Iris pigment epithelial cell (primary cell): ENCODE results near the gene DACH2.
"Not testable (repeated sequence)": the region's sequence is repeated elsewhere in the genome, so short reads cannot be mapped to it uniquely, and the experiment has no call there.

Experiments used
- DNase-seq: peaks from one replicate; pipeline ENCODE4 v3.0.0-alpha.2; 2011; ENCODE audit warnings: low read depth

The DACH2 gene

DNA sequence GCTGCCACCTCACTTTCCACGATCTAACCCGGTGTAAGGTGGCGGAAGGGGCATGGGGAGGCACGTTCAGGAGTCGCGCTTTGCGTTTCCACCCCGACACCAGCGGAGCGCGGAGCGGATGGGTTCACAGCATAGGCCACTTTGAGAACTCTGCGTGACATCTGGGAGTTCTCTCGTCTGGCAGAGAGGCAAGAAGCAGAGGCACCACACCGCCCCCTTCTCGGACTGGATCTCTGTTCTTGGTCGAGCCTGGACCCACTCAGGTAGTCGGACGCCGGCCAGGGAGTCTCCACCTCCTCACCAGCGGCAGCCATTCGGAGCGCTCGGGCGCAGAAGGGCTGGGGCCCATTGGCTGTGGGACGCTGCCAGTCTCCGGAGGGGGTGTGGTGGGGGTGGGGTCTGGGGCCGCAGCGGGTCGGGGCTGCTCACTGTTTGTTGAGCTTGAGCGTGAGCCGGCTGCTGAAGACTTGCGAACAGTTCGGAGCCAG is at the start of gene DACH2:
Gene DACH2, plus strand, starts transcription at position 428 of the 488 bp plus-strand sequence.
- peak; percentile 79 for DNase-seq

DNA sequence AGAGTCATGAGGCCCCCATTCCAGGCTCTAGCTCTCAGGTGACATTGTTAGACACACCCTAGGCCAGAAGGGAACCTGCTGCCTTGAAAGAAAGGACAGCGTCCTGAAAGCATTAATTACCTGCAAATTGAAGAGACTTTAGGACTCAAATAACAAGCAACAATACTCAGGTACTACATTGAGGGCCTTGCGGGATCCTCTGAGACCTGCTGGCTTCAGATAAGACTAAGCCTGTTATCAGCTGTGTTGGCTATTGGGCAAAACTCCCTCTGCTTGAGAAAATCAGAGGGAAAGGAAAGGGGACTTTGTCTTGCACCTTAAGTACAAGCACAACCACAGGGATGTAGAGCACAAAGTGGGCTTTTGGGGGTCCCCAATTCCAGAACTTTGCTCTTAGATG is 45.9 kb upstream of the DACH2 start:
- DNase-seq = no peak

DNA sequence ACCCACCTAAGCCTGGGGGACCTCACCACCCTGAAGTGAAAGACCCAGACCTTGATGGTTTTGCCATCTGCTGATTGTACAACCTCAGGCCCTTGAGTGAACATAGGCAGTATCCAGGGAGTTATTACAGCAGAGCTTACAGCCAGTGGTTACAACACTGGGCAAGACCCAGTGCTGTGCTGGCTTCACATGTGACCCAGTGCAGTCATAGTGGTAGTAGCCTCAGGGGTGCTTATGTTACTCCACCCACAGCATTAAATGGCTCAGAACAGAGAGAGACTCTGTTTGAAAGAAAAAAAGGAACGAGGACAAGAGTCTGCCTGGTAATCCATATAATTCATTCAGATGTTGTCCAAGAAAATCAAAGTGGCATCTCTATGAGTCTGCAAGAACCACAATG is 45.2 kb upstream of the DACH2 start:
- peak; percentile 1 for DNase-seq

DNA sequence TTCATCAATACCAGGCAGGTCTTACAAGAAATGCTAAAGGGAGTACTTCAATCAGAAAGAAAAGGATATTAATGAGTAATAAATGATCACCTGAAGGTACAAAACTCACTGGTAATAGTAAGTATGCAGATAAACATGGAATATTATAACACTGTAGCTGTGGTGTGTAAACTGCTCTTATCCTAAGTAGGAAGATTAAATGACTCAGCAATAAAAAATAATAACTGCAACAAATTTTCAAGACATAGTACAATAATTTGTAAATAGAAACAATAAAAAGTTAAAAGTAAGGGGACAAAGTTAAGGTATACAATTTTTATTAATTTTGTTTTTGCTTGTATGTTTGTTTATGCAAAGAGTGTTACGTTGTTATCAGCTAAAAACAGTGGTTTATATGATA is 43.7 kb upstream of the DACH2 start:
- DNase-seq = no peak

DNA sequence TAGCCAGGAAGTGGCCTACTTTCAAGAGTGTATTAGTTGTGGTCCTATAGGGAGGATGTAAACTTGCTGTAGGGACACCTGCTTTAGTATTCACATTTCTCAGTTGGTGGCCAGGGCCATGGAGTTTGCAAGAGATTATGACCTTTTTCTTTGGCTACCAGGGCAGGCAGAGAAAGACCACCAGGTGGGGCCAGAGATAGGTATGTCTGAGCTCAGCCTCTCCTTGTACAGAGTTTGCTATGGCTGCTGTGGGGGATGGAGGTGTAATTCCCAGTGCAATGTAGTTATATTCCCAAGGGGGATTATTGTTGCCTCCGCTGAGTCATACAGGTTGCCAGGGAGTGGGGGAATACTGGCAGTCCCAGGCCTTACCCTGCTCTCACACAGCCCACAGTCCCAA is 26.3 kb upstream of the DACH2 start:
- DNase-seq = no peak

DNA sequence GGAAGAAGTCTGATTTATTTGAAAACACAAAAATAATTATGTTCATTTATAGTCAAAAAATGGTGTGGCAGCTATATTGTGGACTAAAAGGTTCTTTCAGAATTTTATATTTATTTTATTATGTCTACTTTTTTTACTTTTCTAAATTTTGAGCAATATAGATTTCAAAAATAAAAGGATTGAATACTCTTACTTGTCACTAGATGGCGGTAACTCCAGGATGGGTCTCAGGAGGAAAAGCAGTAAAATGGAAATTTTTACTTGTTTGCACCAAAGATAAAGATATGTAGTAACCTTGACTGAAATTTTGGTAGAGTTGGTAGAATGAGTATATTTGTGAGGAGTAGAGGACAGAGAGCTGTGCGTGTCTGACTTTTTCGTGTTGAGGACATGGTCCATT is 14.5 kb upstream of the DACH2 start:
- peak; percentile 39 for DNase-seq

DNA sequence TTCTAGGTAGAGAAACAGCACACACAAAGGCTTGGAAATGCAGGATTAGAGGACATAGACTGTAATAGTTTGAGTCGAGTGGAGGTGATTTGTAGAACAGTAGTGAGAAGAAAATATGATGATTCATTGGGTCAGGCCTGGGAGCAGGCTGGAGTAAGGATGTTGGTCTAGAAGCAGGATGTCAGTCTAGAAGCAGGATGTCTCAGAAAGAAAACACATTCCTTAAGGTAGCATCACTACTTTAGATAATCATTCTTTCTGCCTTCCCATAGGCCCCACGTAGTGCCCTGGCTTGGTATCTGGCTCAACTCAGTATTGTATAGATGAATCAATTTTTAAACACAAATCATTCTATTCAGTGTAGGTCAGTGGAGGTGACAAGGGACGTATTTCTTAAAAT is 11.2 kb upstream of the DACH2 start:
- peak; percentile 80 for DNase-seq

DNA sequence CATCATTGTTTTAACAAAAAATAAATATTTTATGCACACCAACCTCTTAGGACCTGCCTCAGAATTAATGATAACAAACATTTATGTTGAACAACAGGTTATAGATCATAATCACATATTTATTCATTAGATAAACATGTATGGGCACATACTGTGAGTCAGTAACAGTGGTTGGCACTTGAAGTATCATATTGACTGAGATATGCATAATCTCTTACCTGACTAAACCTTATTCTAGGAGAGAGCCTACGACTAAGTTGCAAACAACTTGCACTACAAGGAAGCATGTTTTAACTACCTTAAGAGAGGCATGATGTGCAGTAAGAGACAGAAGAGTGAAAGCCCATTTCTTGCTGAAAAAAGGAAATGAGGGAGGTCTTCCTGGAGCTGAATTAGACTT is 6.5 kb upstream of the DACH2 start:
- no peak for DNase-seq

DNA sequence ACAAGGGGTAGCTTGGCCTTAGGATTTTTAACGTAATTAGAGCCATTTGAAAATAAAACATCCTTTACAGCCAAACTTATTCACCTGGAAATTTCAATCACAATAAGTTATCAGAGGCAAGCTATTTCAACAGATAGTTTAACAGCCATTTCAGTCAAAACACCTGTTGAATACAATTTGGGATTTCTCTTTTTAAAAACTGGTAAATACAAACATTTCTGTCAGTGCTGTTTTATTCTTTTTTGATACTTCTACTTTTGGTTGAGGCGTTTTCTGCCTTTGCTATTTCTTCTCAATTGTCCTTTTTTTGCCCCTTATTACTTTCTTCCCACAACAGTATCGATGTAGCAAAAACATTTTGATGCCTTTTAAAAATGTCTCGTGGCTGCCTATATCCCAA is 2.1 kb upstream of the DACH2 start:
- DNase-seq = no peak

DNA sequence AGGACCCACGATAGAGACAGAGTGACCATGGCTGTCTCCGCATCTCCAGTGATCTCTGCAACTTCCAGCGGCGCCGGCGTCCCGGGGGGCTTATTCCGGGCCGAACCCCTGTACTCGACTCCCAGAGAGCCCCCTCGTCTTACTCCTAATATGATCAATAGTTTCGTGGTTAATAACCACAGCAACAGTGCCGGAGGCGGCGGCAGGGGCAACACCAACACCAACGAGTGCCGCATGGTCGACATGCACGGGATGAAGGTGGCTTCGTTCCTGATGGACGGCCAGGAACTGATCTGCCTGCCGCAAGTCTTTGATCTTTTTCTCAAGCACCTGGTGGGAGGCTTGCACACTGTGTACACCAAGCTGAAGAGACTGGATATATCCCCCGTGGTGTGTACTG is 343 bp downstream of the DACH2 start:
- DNase-seq = no peak

DNA sequence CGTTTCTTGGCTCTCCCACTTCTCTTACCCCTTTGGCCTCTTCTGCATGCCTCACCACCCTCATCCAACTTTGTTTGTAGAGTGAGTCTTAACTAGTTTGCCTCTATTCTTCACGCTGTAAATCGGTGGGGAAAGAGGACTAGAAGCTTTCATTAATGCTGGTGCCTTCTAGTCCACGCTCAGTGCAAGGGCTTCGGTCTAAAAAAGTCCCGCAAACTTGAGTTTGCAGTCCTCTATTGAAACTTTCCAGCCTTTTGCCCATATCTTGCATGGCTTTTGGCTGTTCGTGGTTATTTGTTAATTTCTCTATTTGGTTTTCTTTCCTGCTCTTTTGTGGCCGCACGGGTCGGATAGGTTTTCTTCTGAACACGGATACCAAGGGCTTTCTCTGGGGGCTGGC is 868 bp downstream of the DACH2 start:
- DNase-seq = no peak

DNA sequence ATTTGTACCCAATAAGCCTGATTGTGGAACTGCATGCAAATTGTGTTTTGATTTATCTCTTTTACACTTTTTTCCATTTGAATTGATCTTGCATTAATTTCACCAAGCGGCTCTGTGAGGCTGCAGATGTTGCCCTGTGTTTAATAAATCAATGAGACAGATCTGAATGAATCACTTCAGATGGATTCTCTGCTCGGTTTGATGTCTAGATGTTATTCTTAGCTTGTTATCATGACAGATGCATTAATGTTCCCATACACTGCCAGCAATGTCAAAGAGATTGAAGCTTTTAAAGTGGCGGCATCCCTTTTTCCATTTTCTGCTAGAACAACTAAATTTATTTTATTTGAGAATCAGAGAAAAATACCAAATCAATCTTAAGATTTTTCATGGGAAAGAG is 6.3 kb downstream of the DACH2 start:
- DNase-seq = no peak

DNA sequence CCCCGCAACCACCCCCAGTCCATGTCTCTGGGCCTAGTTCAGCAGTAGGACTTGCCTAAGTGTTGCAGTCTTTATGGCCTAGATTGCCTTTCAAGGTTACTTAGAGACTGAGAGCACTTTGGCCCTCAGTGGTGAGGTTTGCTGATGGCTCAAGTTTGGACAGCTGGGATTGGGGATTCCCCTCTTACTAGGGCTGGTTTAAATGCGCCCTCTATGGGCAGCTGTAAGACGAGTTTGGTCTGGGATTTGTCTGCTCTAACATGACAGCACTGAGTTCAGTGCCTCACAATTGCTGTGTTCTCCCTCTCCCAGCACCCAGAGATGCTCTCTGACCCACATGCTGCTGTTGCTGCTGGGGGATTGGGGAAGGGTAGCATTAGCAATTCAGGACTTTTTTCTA is 23.1 kb downstream of the DACH2 start:
- peak; percentile 52 for DNase-seq

DNA sequence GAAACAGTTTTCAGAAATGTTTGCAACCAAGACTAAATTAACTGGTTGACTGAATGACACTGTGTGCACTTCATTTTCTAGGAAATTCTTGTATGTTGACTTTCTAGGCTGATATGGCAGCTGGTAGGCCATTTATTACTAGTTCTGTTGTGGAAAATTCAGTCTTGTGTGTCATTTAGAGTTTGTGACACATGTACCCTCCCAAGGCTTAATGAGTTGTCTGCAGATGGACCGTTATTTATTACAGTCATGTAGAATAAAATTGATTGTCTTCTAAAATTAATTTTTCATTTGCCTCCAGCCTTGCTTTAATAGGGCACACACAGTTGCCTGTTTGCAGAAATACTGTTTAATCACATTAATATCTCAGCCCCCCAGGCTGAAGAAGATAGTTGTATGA is 30.7 kb downstream of the DACH2 start:
- no peak for DNase-seq

DNA sequence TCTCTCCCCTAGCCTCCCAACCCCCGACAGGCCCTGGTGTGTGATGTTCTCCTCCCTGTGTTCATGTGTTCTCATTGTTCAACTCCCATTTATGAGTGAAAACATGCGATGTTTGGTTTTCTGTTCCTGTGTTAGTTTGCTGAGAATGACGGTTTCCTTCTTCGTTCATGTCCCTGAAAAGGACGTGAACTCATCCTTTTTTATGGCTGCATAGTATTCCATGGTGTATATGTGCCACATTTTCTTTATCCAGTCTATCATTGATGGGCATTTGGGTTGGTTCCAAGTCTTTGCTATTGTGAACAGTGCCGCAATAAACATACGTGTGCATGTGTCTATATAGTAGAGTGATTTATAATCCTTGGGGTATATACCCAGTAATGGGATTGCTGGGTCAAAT is 33.1 kb downstream of the DACH2 start:
- DNase-seq = not testable (repeated sequence)

DNA sequence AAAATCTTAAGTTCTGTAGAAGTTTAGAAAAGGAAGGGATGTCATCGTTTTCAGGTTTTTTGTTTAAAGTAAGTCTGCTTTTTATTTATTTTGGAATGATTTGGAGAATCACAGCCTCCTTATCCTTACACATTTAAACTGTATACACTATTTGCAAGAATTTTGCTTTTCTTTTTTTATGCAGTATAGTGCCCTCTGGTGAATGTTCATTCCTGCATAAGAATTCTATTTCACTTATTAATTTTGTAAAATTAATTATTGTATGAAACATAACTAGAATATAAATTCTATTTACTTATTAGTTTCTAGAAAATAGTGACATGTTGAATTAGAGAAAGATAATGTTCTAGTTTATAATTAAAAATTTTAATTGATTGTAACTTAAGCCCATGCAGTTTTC is 44.6 kb downstream of the DACH2 start:
- DNase-seq = peak; percentile 1

DNA sequence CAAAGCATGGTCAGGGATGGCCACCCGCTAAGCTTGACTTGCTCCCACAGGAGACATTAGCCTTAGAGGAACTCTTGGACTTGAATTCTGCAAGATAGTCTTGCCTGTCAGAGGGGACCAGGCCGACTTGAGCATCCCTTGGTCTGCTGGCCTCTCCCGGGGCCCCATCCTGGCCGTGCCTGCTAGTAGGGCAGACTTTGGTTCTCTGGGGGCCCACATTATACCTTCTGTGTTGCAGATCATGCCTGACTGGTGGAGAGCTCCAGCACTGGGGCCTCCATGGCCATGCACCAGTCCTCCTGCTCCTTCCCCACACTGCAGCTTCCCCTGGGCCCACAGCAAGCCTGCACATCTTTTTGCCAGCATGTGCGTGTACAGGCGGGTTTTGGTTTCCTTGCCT is 46.5 kb downstream of the DACH2 start:
- DNase-seq = no peak

DNA sequence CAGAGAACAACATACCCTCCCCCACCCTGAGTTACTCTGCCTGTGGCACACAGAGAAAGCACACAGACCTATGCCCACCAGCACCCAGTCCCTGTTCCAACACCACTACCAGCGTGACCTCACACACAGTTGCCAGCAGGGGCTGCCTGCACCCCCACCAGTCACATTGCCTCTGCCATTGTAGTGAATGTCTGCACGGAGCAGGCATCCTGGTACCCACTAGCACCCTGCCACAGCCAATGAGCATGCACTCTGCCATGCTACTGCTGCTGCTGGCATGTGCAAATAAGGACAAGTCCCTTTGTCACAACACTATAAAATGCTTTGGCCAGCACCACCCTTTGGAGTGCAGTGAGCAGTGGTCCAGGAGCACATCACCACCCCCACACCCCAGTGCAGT is 47.1 kb downstream of the DACH2 start:
- DNase-seq = no peak

DNA sequence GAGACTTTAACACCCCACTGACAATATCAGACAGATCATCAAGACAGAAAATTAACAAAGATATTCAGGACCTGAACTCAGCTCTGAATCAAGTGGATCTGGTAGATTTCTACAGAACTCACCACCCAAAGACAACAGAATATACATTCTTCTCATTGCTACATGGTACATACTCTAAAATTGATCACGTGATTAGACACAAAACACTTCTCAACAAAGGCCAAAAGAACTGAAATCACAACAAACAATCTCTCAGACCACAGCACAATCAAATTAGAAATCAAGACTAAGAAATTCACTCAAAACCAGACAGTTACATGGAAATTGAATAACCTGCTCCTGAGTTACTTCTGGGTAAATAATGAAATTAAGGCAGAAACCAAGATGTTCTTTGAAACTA is 49.6 kb downstream of the DACH2 start:
- no peak for DNase-seq

DNA sequence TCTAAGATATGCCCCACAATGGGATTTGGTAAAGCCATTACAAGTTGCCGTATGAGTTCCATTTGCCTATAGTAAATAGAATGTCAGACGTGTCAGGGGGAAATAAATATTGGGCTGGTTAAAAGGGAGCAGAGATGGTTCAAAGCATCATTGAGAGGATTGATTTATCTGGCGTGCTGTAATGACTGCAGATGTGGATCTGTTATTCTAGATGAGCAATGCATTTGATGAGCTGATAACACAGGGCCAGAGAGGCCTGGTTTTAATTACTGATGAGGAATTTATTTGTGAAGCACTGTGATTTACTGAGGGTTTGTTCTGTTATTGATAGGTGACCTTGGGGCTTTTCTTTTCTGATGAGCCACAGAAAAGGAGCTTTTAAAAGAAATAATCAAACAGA is 62.5 kb downstream of the DACH2 start:
- DNase-seq = no peak

DNA sequence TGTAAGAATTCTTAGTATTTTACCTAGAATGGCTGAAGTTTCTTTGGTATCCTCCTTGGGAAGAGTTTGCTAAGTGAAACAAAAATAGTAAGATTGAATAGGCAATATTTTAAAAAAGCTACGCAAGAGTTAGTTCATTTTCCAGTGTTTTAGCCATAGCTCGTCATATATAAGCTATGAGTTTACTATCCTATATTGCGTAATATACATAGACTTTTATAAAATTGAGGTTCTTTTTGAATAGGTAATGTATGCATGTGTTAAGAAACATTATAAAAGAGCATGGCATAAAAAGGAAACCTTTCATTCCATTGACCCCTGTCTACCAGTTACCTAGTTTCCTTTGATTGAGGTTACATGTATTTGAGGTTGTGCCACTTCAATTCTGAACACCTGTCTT is 67.0 kb downstream of the DACH2 start:
- DNase-seq = no peak

DNA sequence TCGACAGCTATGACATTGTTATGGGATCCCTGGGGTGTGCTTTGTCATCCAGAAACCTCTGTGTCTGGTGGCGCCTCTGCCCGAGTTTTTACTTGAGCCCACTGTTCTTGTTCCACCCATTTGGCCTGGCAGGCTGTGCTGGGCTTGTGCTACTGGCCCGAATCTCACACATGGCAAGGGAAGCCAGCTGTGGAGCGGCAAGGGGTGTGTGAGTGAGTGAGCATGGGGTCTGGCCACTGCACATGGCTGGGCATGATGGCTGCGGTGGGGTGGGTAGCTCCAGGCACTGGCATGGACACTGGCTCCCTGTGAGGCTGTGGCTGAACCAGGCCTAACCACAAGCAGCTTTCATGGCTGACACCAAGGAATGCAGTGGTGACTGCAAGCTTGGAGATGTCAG is 89.2 kb downstream of the DACH2 start:
- DNase-seq = no peak

DNA sequence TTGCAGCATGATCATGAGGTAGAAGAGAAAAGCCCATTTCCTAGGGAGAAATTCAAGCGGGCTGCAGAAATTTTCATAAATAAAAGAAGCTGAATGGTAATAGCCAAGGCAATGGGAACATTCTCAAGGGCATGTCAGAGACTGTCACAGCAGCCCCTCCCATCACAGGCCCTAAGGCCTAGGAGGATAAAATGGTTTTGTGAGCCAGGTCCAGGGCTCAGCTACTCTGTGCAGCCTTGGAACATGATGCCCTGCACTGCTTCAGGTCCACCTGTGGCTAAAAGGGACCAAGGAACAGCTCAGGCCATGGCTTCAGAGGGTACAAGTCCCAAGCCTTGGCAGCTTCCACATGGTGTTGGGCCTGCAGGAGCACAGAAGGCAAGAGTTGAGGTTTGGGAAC is 93.3 kb downstream of the DACH2 start:
- no peak for DNase-seq

DNA sequence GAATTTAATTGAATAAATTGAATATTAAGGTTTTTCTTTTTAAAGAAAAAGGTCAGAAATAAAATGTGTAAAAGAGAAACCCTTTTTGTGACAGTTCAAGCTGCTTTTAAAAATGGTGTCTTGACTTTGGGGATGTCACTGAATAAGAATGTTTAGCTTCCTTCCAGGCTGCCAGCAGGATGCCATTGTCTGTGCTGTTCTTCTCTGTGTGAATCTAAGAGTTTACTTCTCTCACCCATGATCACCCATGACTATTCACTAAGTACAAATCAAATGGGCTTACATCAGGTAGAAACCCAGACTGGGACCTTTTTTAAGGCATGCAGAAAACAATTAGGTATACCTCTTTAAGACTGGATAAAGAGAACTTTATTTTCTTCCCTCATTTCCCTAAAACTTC is 115.3 kb downstream of the DACH2 start:
- no peak for DNase-seq

DNA sequence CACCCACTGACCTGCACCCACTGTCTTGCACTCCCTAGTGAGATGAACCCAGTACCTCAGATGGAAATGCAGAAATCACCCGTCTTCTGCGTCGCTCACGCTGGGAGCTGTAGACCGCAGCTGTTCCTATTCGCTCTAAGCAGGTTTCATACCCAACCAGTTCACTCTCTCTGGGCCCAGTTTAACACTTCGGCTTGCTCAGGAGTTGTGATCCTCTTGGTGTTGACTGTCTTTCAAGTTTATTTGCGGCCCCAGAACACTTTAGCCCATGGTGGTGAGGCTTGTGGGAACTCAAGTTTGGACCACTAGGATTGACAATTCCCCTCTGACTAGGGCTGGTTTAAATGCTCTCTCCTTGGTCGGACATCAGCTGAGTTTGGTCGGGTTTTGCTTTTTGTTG is 147.0 kb downstream of the DACH2 start:
- no peak for DNase-seq
